Activated CD8-positive, alpha-beta memory T cell treated with anti-CD3 and anti-CD28 coated beads for 48 hours (primary cell): ENCODE results near the gene MYO19.
"Not testable (repeated sequence)": the region's sequence is repeated elsewhere in the genome, so short reads cannot be mapped to it uniquely, and the experiment has no call there.

Source experiments
- DNase-seq, 3 experiments: peaks; one replicate each; pipeline ENCODE4 v3.0.0-alpha.2; 2020; ENCODE audit warnings: low read depth in 2 of 3, low spot score in 2 of 3

MYO19 gene

GRCh38 chr17:36463916-36464764, 70.5 kb downstream of the MYO19 start:
- peak in 1 of 3 experiments; percentile 41 for DNase-seq

- no peak for DNase-seq
Observed at GRCh38 chr17:36461330-36462110, 73.1 kb downstream of the MYO19 start.

- no peak for DNase-seq
Observed at GRCh38 chr17:36460265-36460937, 74.3 kb downstream of the MYO19 start.

- no peak for DNase-seq
Observed at GRCh38 chr17:36459601-36460000, 75.1 kb downstream of the MYO19 start.

GRCh38 chr17:36459045-36459444, 75.6 kb downstream of the MYO19 start:
- DNase-seq, result no peak

- DNase-seq, result not testable (repeated sequence)
Observed at GRCh38 chr17:36457701-36458100, 77.0 kb downstream of the MYO19 start.

- not testable (repeated sequence) for DNase-seq
Observed at GRCh38 chr17:36452888-36453287, 81.8 kb downstream of the MYO19 start.

GRCh38 chr17:36449997-36450396, 84.7 kb downstream of the MYO19 start:
- DNase-seq, result not testable (repeated sequence)
